HG02885 (cell line): ENCODE results near the gene ZNF440.

Experiments used
- ATAC-seq: cut with Tn5 transposase; IDR thresholded peaks from one replicate; pipeline ENCODE4 v1.9.1; 2021; ENCODE audit warnings: mild to moderate bottlenecking; ENCODE audit not compliant: unreplicated experiment, poor library complexity

The ZNF440 gene

GRCh38 chr19:11880598-11880997 is 66.5 kb downstream of the ZNF440 start:
- ATAC-seq, result no peak

GRCh38 chr19:11881151-11881800 is 67.2 kb downstream of the ZNF440 start:
- ATAC-seq, result no peak

- no peak for ATAC-seq
These were observed 68.5 kb downstream of the ZNF440 start for GRCh38 chr19:11882606-11883005.
